HEK293T (cell line): ENCODE results near the gene PHIP.

Source experiments
- BHLHE40 ChIP-seq: fragments of 450-650 bp; IDR thresholded peaks from 2 replicates; pipeline ENCODE4 v1.6.1; 2016; ENCODE audit warnings: mild to moderate bottlenecking, moderate library complexity, borderline replicate concordance
- FOXK2 ChIP-seq: fragments of 450-650 bp; IDR thresholded peaks from 2 replicates; pipeline ENCODE4 v1.6.1; 2016; ENCODE audit warnings: mild to moderate bottlenecking
- FOXM1 ChIP-seq: fragments of 450-650 bp; IDR thresholded peaks from 2 replicates; pipeline ENCODE4 v1.6.1; 2017; ENCODE audit warnings: mild to moderate bottlenecking, borderline replicate concordance
- HDGF ChIP-seq: fragments of 450-650 bp; IDR thresholded peaks from 2 replicates; pipeline ENCODE4 v1.6.1; 2017; ENCODE audit warnings: antibody characterized with exemption, borderline replicate concordance
- PKNOX1 ChIP-seq: fragments of 450-650 bp; IDR thresholded peaks from 2 replicates; pipeline ENCODE4 v1.6.1; 2016
- SP1 ChIP-seq: fragments of 450-650 bp; IDR thresholded peaks from 2 replicates; pipeline ENCODE4 v1.6.1; 2017
- SUZ12 ChIP-seq: fragments of 450-650 bp; IDR thresholded peaks from 2 replicates; pipeline ENCODE4 v1.6.1; 2016; ENCODE audit warnings: mild to moderate bottlenecking

GRCh38 chr6:78986161-78986560 is 91.9 kb downstream of the PHIP start:
- TF ChIP-seq SP1 (no peak), FOXM1 (no peak), HDGF (no peak), SUZ12 (no peak), BHLHE40 (no peak), PKNOX1 (no peak), FOXK2 (no peak)
